Ecto neural progenitor cell (in vitro differentiated cells): ENCODE data around the gene DSCAM.

Source experiments
- DNase-seq: peaks from one replicate; pipeline ENCODE4 v3.0.0-alpha.2; 2018; ENCODE audit warnings: low spot score

The DSCAM gene

DNA sequence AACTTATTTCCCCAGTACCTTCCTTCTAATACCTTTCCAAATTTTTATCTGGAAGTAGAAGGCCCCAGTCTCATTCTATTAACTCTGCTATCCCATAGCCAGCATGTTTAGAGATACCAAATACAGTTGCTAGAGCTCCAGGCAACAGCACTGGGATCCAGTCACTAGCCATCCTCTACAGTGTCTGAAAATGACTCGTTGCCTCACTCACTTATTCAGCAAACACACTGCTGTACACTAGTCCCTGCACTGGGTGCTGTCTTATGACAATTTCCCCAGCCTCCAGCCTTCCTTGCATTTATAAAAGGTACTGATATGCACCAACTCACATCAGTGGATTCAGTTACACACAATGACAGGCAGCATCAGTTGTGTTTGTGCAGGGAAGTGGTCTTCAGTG lies 179.0 kb downstream of the DSCAM start:
- no peak for DNase-seq

- no peak for DNase-seq
Observed at GRCh38 chr21:40662889-40663288, 184.1 kb downstream of the DSCAM start.

- DNase-seq: no peak
Observed at GRCh38 chr21:40660461-40660860, 186.5 kb downstream of the DSCAM start.

DNA sequence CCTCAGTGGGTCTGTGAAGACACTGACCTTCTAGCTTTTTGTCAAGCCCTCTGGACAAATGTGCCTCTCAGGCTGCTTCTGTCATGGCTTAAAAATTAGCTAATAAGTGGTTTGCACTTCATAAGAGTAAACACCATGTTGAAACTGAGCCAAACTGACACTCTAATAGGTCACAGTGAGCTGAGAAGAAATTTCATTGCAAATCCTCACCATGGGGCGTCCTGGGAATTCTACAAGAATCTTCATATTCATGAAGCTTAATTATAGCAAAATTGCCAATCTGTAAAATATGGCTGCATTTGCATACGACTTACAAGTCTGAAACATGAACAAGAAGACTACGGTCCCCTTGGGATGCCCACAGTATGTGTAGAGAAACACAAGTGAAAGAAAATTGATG lies 188.6 kb downstream of the DSCAM start:
- no peak for DNase-seq

DNA sequence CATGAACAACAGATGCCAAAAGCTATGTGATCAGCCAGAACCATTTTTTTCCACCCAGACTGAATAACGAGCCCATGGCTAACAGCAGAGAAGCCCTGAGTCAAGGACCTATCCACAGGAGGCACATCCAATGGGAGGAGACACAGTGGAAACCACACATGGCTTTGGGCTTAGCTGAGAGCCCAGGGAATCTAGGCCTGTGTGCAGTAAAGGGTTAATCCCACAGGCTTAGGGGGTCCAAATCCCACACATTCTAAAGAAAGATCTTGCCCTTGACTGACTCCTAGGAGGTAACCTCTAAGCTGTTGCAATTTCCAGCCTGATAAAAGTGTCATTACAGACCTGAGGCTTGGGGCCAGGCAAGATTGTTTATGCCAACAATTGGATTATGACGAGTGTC lies 194.5 kb downstream of the DSCAM start:
- DNase-seq: no peak

DNA sequence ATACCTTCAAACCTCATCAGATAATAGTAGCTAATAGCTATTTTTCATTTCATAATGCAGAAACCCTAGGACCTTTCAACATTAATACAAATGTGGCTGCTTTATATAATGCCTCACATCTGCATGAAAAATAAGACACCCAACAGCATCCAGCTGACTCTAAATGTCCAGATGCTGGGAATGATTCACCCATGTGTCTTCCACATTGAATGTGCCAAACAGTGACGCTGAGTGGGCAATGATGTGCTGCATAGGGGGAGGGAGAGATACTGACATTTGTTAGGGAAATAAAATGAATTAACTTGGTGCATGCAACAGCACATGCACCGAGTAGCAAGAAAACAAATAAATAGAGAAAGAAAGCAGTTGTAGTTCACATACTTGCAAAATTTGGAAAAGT lies 199.3 kb downstream of the DSCAM start:
- DNase-seq: no peak

DNA sequence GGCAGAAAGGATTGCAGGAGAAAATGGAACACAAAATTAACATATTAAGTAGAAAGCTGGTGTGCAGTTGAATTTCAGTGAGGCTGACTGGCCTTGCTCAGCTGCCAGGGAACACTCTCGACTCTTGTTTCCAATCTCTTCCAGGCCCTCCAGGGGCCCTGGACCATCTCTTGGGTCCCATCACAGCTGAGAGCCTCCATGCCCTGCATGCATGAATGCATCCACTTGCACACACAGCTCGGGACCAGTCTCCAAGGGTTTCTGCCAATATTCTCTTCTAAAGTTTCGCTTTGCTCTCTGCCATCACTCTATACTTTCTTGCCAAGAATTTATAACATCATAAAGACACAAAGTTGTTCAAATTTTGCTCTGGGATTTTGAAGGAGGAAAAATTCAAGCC lies 200.3 kb downstream of the DSCAM start:
- DNase-seq: no peak

DNA sequence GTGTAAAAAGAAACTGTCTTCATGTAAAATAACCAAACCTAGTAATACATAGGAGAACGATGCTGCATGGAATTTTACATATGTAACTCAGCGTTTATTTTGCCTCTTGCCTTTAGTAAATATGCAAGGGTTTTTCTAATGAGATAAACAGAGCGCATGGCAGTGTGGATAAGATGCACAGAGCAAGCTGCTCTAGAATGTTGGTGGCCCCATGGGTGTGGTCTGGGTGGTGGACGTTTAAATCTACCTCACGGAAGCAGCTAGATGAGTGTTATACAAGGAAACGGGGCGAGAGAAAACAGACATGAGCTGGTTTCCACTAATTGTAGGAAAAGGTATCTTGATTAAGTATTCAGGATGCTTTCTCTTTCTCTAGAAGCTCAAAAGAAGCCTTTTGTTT lies 205.9 kb downstream of the DSCAM start:
- DNase-seq: no peak

- no peak for DNase-seq
Observed at GRCh38 chr21:40640266-40640789, 206.6 kb downstream of the DSCAM start.

GRCh38 chr21:40639616-40640194 lies 207.3 kb downstream of the DSCAM start:
- no peak for DNase-seq

GRCh38 chr21:40638466-40639251 lies 208.3 kb downstream of the DSCAM start:
- no peak for DNase-seq

- DNase-seq: no peak
Observed at GRCh38 chr21:40636026-40636425, 210.9 kb downstream of the DSCAM start.

DNA sequence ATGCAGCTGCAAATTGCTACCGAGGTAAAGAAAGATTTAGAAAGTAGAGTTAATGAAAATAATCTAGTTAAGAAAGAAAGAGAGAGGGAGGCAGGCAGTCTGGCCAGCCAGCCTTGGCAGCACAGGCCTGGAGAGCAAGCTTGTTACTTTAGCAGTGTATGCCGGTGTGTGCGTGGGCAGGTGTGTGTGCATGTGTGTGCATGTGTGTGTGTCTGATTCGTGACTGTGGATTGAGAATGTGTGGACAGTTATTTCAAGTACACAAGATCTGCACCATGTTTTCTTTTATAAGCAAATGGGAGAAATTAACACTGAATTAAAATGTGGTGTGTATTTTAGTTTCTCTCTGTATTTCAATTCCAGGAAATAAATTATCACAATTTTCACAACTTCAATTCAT lies 211.6 kb downstream of the DSCAM start:
- DNase-seq: no peak

- DNase-seq: no peak
Observed at GRCh38 chr21:40634141-40634540, 212.8 kb downstream of the DSCAM start.

- DNase-seq: no peak
Observed at GRCh38 chr21:40633048-40633447, 213.9 kb downstream of the DSCAM start.

DNA sequence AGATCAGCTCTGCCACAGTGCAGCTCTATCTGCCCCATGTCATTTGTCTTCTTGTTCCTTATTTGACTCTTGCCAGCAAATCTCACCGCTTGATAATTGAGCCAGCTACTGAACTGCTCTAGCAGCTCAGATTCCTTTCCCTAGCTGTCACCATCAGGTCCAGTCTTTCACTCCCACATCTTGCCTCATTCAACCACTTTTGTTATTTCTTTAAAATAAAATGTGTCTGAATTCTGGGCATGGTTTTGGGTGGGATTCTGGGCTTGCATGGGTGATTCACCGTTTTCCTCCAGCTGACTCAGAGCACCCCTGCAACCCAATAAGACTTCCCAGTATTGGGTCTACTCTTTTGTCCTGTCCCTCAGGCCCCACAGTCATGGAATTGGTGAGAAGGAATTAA lies 215.7 kb downstream of the DSCAM start:
- DNase-seq: no peak

- no peak for DNase-seq
Observed at GRCh38 chr21:40625991-40626390, 221.0 kb downstream of the DSCAM start.

DNA sequence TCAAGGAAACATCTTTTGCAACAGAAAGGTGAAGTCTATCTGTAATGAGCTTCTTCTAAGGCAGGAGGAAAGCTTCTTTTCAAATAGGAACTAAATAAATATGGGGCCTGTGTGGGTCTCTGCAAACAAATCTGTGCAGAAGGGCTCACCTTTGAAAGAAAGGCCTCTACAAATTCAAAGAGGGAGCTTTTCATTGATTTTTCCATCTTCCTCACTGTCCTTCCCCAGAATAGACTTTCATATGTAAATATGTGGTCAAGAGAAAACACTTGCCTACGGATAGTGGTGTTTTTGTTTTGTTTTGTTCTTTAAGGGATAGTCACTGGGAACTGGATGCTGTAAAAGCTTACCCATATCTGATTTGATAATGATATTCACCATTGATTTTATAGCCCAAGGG lies 223.4 kb downstream of the DSCAM start:
- DNase-seq: no peak

DNA sequence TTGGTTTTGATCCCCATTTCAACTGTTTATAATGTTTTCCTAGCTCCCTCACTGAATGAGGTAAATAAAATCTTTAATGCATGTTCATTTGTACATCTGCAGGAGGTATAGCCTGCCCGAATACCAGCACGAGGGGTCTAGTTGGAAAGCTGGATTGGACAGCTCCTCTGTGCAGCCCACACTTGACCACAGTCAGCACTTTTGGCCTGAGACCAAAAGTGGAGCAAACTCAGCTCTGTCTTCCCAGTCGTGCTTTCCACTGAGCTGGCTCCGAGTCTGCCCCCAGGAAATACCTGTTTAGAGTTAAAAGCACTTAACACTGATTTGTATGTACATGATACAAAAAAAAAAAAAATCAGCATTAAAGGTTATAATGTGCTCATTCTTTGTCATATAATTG lies 224.4 kb downstream of the DSCAM start:
- DNase-seq: no peak

DNA sequence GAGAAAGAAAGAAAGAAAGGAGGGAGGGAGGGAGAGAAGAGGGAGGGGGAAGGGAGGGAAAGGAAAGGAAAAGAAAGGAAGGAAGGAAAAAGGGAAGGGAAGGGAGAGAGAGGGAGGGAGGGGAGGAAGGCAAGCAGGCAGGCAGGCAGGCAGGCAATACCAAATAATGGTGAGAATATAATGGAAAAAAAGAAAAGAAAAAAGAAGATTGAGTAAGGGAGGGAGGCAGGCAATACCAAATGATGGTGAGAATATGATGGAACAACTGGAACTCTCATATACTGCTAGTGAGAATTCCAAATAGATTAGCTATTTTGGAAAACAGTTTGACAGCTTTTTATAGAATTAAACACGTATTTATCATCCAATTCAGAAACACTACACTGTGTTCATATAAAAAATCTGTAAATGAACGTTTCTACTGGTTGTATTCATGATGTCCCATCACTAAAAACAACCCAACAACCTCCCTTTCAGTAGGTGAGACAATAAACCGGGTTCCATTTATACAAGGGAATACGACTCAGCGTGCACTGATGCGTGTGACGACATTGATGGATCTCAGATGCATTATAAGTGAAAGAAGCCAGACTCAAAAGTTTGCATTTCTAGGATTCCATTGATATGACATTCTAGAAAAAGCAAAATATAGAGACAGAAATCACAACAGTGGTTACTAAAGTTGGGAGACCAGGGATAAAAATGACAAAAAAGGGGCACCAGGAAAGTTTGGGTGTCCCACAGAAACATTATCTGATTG lies 226.4 kb downstream of the DSCAM start:
- DNase-seq: no peak

DNA sequence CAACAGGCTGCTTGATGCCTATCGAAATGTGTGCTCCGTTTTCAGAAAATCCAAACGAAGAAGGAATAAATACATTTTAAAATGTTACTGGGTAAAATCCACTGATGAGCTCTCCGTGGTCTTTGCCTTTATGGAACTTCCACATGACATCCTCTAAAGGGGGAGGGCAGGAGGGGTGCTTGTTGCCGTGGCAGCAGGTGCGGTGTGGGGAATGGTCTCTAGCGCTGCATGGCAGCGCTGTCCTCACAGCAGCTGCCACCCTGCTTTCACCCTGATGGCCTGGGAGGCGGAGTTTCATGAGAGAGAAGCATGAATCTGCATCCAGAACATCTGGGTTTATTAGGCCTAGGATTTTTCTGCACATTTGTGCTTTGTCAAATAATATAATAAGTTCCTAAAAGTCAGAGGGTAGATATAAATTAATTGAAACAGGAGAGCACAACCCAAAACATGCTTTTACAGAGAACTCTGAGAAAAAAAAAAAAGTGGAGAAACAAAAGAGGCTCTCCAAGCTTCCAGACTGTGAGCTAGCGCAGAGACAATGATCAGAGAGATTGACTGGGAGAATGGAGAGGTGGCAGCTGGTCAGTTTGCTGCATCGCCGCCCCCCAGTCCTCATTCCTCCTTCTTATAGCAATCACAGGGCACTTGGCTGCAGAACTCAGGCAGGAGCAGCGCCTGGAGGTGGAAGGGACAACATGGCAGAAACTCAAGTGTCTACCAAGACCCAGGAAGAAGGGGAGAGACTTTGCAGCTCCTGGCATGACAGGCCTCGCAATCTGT lies 228.6 kb downstream of the DSCAM start:
- peak; percentile 50 for DNase-seq

GRCh38 chr21:40616377-40616704 lies 230.6 kb downstream of the DSCAM start:
- DNase-seq: no peak
